Nucleus accumbens (tissue), 56 donors: ENCODE measurements around the gene ZBTB9.

Experiments used
- DNase-seq, 56 donors: peaks; one replicate each; lab custom pipeline; 2025; lab: John Stamatoyannopoulos, UW

Gene ZBTB9

DNA sequence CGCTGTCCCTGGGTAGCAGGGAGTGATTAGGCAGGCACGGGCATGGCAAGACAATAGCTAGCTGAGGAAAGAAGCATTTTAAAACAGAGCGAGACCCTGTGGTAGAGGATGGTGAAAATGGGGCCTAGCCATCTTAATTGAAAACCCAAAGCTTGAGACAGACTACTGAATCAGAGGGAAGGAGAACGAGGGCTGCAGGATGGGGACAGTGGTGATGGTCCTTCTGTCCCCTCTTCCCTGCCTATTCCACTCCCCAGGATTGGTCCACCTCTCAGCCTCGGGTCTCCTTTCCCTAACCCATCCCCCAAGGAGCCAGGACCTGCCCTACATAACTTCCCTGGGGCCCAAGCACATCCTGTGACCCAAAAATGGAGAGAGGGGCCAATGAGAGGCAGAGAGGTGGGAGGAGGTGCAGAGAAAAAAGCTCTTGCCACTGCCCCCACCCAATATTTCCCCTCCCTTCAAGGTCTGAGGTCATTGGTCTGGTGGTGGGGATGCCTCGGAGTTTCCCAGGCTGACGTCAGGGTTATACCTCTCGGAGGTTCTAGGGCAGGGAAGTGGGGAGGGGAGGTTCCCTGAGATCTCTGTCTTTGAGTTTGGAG lies 35.6 kb upstream of the ZBTB9 start:
- no peak for DNase-seq

- DNase-seq = peak in 38 of 56 donors; percentile 10 to 76 (median 40)
Observed at GRCh38 chr6:33419580-33420490, 34.5 kb upstream of the ZBTB9 start, which contains the start of gene SYNGAP1. Gene SYNGAP1, plus strand, starts transcription at chr6:33420065. Its CDS starts 200 bp downstream, at chr6:33420265.

- DNase-seq = no peak
Observed at GRCh38 chr6:33420491-33421343, 33.7 kb upstream of the ZBTB9 start.

- no peak for DNase-seq
Observed at GRCh38 chr6:33421344-33421643, 33.1 kb upstream of the ZBTB9 start.

GRCh38 chr6:33423777-33424176 lies 30.6 kb upstream of the ZBTB9 start:
- DNase-seq = no peak

DNA sequence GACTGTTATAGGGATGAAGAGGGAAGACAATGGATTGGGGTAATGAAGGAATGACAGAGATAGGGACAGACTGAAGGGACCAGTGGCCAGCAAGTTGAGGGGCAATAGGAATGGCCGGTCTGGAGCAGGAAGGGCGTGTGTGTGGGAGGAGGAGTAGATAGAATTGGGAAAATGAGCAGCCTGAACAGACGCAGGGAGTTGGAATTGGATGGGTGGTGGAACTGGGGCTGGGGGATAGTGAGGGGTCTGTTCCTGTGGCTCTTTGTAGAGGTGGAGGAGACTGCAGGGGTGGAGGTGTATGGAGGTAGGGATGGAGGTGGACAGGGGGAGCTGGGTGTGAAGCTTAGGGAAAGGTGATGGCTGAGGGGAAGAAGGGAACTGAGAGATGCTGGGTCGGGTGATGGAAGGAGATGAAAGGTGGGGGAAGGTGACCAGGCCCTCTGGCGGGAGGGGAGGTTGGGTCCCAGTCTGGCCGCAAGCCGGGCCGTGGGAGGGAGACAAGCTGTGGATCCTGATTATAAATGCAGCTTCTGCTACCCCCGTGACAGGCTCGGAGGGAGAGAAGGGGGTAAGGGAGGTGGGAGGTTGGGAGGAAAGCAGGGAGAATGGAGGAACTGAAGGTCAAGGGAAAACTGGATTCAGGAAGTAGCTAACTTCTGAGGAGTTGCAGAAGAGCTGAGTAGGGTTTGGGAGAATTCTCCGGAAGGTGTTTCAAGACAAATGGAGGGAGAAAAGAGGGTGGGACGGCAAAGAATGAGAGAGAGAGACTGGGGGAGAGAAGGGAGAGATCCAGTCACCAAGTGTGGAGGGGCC lies 29.3 kb upstream of the ZBTB9 start:
- DNase-seq = peak in 1 of 56 donors; percentile 22

GRCh38 chr6:33425668-33426577 lies 28.5 kb upstream of the ZBTB9 start:
- peak in 54 of 56 donors; percentile 34 to 89 (median 75) for DNase-seq

- DNase-seq = peak in 17 of 56 donors; percentile 8 to 55 (median 38)
Observed at GRCh38 chr6:33426590-33427511, 27.5 kb upstream of the ZBTB9 start.

DNA sequence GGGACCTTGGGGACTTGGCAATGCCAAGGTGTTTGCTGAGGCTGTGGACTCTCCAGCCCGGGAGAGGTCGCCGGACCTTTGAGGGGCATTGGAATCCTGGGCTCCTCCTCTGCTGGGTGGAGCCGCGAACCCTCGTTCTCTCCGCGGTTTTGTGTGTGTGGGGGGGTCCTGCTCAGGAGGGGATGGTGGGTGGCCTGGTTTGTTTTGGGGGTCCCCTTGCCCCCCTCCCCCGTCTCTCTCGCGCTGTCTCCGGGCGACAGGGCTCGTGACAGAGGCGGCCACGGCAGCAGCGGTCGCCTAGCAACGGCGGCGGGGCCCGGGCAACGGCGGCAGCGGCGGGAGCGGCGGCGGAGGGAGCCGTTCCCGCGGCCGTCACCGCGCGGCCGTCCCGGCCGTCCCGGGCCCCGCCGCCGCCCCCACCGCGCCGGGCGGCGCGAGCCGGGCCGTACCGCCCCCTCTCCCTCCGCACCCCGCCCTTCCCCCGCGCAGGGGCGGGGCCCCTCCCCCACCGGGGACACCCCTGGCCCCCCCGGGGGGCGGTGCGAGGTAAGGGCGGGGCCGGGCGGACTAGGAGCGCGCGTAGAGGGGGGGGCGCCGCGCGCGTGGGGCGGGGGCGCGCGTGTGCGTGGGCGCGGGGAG lies 26.7 kb upstream of the ZBTB9 start:
- peak in 41 of 56 donors; percentile 15 to 73 (median 42) for DNase-seq

GRCh38 chr6:33428224-33428965 lies 26.0 kb upstream of the ZBTB9 start:
- peak in 10 of 56 donors; percentile 9 to 51 (median 36) for DNase-seq

DNA sequence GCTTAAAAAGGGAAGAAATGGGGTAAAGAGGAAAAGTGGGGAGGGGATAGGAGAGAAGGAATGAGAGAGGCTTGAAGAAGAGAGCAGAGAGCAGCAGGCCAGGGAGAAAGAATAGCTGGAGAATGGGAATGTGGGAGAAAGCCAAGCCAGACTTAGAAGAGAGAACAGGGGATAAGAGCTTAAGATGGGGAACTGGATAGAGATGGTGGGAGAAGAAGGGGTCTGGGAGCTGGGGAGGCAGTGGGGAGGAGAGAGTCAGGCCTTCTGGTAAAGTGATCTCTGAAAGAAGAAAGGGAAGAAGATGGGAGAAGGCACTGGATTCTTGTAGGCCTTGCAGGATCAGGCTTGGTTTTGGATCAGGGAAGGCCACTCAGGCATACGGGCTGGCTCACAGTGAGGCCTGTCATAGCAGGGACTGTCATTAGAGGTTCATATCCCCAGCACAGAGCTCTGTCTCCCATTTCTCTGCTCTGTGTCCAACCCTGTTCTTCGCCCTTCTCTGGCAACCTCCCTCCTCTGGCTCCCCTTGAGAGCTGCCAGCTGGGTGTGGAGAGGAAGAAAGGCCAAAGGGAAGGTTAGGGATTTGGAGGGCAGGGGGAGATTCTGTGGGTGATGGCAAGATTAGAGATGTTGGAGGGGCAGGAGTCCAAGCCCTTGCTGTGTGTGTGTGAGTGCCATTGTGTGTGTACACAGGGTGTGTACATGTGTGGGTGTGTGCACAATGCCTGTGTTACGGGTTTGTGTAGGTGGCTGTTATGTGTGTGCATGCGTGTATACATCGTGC lies 25.2 kb upstream of the ZBTB9 start:
- peak in 3 of 56 donors; percentile 11 to 16 (median 11) for DNase-seq

- DNase-seq = no peak
Observed at GRCh38 chr6:33429750-33430052, 24.7 kb upstream of the ZBTB9 start.

DNA sequence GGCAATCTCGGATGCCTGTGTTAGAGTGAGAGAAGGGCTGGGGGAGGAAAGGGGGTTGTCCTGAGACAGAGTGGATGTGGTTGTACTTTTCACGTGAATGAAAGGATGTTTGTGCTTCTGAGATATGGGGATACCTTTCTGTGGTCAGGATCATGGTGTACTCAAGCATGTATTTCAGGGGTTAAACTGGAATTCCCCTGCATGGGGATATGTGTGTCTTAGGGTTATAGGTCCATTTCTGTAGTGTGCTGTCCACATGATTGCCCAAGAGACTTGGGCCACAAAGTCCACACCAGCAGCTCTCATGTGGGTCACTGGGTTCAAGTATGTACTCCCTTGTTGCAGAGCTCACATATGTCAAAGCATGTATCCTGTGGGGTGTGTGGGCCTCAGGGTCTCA lies 24.0 kb upstream of the ZBTB9 start:
- DNase-seq = no peak

GRCh38 chr6:33430991-33431879 lies 23.1 kb upstream of the ZBTB9 start:
- peak in 53 of 56 donors; percentile 27 to 93 (median 78) for DNase-seq
